ENCODE data around the gene CHMP4B.

CHMP4B gene

GRCh38 chr20:33784225-33784624, 26.9 kb upstream of the CHMP4B start:
- H3K79me1 ChIP-seq (ENCODE audit: low read depth, low read length): no peaks in the 10 kb centered on the region
- H2BK15ac ChIP-seq (ENCODE audit: low read length): no peak overlapping the region
- H2BK12ac ChIP-seq (ENCODE audit: low read length): no peak overlapping the region

GRCh38 chr20:33785503-33785902, 25.6 kb upstream of the CHMP4B start:
- Histone ChIP-seq H3K14ac (ENCODE audit: low read length) (no peak overlapping the region), H2BK15ac (ENCODE audit: low read length) (no peak overlapping the region), H3K23ac (ENCODE audit: low read depth, low read length, poor library complexity) (no peak overlapping the region), H3K27ac (replicated peaks; ENCODE audit: low read length) (no peak overlapping the region), H4K91ac (ENCODE audit: low read depth, low read length, poor library complexity) (no peak overlapping the region), H3K79me1 (ENCODE audit: low read depth, low read length) (no peaks in the 10 kb centered on the region), H2AK5ac (ENCODE audit: low read depth, low read length) (no peak overlapping the region), H4K8ac (ENCODE audit: low read depth, low read length) (no peak overlapping the region), H3K18ac (ENCODE audit: low read length) (no peak overlapping the region), H3K9ac (ENCODE audit: low read depth, low read length, poor library complexity) (no peak overlapping the region), H3K4me2 (ENCODE audit: insufficient read depth, low read length, poor library complexity, severe bottlenecking) (no peak overlapping the region), H3K4me1 (ENCODE audit: control insufficient read depth in 2 of 2, insufficient read depth in 1 of 2, low read depth in 1 of 2, low read length in 2 of 2) (peaks cover 6 to 8% of the 10 kb centered on the region in 2 donors), H2BK5ac (ENCODE audit: low read length) (no peak overlapping the region), H2BK12ac (ENCODE audit: low read length) (no peak overlapping the region), H3K27me3 (ENCODE audit: control insufficient read depth in 3 of 3, insufficient read depth in 3 of 3, low read depth in 1 of 3, low read length in 3 of 3) (no peaks in the 10 kb centered on the region), H2AFZ (ENCODE audit: low read length) (no peak overlapping the region), H3K9me3 (replicated peaks in 1 of 2; ENCODE audit: control insufficient read depth in 2 of 2, insufficient read depth in 1 of 2, low read depth in 1 of 2, low read length in 2 of 2) (peaks cover 0 to 2% of the 10 kb centered on the region in 2 donors), H2BK120ac (ENCODE audit: low read depth, low read length) (no peak overlapping the region), H3K4ac (ENCODE audit: low read length) (no peak overlapping the region), H3K4me3 (ENCODE audit: low read length in 2 of 2) (no peak overlapping the region), H3K36me3 (replicated peaks in 1 of 2; ENCODE audit: control insufficient read depth in 2 of 2, insufficient read depth in 2 of 2, low read length in 2 of 2) (no peaks in the 10 kb centered on the region)
- DNase-seq (ENCODE audit: low spot score): no peak
- WGBS, 2 donors (ENCODE audit: extremely low coverage in 2 of 2, insufficient read length in 2 of 2, insufficient replicate concordance in 1 of 2): no CpG with 5 or more reads among the region's 5 CpGs

More at GRCh38 chr20:33784225-33784624, 26.9 kb upstream of the CHMP4B start:
- no peak overlapping the region for H2BK5ac ChIP-seq (ENCODE audit: low read length)
- H3K4me1 ChIP-seq (ENCODE audit: control insufficient read depth in 2 of 2, insufficient read depth in 1 of 2, low read depth in 1 of 2, low read length in 2 of 2): peaks cover 6 to 8% of the 10 kb centered on the region in 2 donors
- H3K14ac ChIP-seq (ENCODE audit: low read length): no peak overlapping the region
- no peaks in the 10 kb centered on the region for H3K27me3 ChIP-seq (ENCODE audit: control insufficient read depth in 3 of 3, insufficient read depth in 3 of 3, low read depth in 1 of 3, low read length in 3 of 3)
- no peak overlapping the region for H2BK120ac ChIP-seq (ENCODE audit: low read depth, low read length)
- DNase-seq (ENCODE audit: low spot score): no peak
- H3K18ac ChIP-seq (ENCODE audit: low read length): no peak overlapping the region
- H3K36me3 ChIP-seq (replicated peaks in 1 of 2; ENCODE audit: control insufficient read depth in 2 of 2, insufficient read depth in 2 of 2, low read length in 2 of 2): no peaks in the 10 kb centered on the region
- peak overlapping the region; percentile 17 for H2AFZ ChIP-seq (ENCODE audit: low read length)
- no peak overlapping the region for H3K4me2 ChIP-seq (ENCODE audit: insufficient read depth, low read length, poor library complexity, severe bottlenecking)
- H3K27ac ChIP-seq (replicated peaks; ENCODE audit: low read length): no peak overlapping the region
- no CpG with 5 or more reads among the region's 2 CpGs for WGBS, 2 donors (ENCODE audit: extremely low coverage in 2 of 2, insufficient read length in 2 of 2, insufficient replicate concordance in 1 of 2)
- H3K4ac ChIP-seq (ENCODE audit: low read length): no peak overlapping the region
- no peak overlapping the region for H3K23ac ChIP-seq (ENCODE audit: low read depth, low read length, poor library complexity)
- no peak overlapping the region for H4K91ac ChIP-seq (ENCODE audit: low read depth, low read length, poor library complexity)
- H3K9me3 ChIP-seq (replicated peaks in 1 of 2; ENCODE audit: control insufficient read depth in 2 of 2, insufficient read depth in 1 of 2, low read depth in 1 of 2, low read length in 2 of 2): peaks cover 0 to 2% of the 10 kb centered on the region in 2 donors
- no peak overlapping the region for H2AK5ac ChIP-seq (ENCODE audit: low read depth, low read length)
- H3K4me3 ChIP-seq (ENCODE audit: low read length in 2 of 2): no peak overlapping the region
- H4K8ac ChIP-seq (ENCODE audit: low read depth, low read length): no peak overlapping the region
- H3K9ac ChIP-seq (ENCODE audit: low read depth, low read length, poor library complexity): no peak overlapping the region

- Histone ChIP-seq H4K91ac (ENCODE audit: low read depth, low read length, poor library complexity) (peak overlapping the region; percentile 5), H3K4me2 (ENCODE audit: insufficient read depth, low read length, poor library complexity, severe bottlenecking) (no peak overlapping the region), H3K9me3 (replicated peaks in 1 of 2; ENCODE audit: control insufficient read depth in 2 of 2, insufficient read depth in 1 of 2, low read depth in 1 of 2, low read length in 2 of 2) (no peaks in the 10 kb centered on the region), H3K27me3 (ENCODE audit: control insufficient read depth in 3 of 3, insufficient read depth in 3 of 3, low read depth in 1 of 3, low read length in 3 of 3) (no peaks in the 10 kb centered on the region), H2BK5ac (ENCODE audit: low read length) (no peak overlapping the region), H3K79me1 (ENCODE audit: low read depth, low read length) (no peaks in the 10 kb centered on the region), H2AFZ (ENCODE audit: low read length) (peak overlapping the region; percentile 54), H3K4me3 (ENCODE audit: low read length in 2 of 2) (no peak overlapping the region), H3K9ac (ENCODE audit: low read depth, low read length, poor library complexity) (no peak overlapping the region), H2BK120ac (ENCODE audit: low read depth, low read length) (no peak overlapping the region), H3K4me1 (ENCODE audit: control insufficient read depth in 2 of 2, insufficient read depth in 1 of 2, low read depth in 1 of 2, low read length in 2 of 2) (peaks cover 6 to 8% of the 10 kb centered on the region in 2 donors), H3K27ac (replicated peaks; ENCODE audit: low read length) (no peak overlapping the region), H3K4ac (ENCODE audit: low read length) (no peak overlapping the region), H2BK12ac (ENCODE audit: low read length) (no peak overlapping the region), H3K18ac (ENCODE audit: low read length) (no peak overlapping the region), H2BK15ac (ENCODE audit: low read length) (no peak overlapping the region), H2AK5ac (ENCODE audit: low read depth, low read length) (no peak overlapping the region), H4K8ac (ENCODE audit: low read depth, low read length) (no peak overlapping the region), H3K23ac (ENCODE audit: low read depth, low read length, poor library complexity) (no peak overlapping the region), H3K14ac (ENCODE audit: low read length) (no peak overlapping the region), H3K36me3 (replicated peaks in 1 of 2; ENCODE audit: control insufficient read depth in 2 of 2, insufficient read depth in 2 of 2, low read length in 2 of 2) (no peaks in the 10 kb centered on the region)
- WGBS, 2 donors (ENCODE audit: extremely low coverage in 2 of 2, insufficient read length in 2 of 2, insufficient replicate concordance in 1 of 2): no CpG with 5 or more reads among the region's 9 CpGs
- no peak for DNase-seq (ENCODE audit: low spot score)
Measured at GRCh38 chr20:33787253-33787891, 23.8 kb upstream of the CHMP4B start.

GRCh38 chr20:33788351-33789049, 22.6 kb upstream of the CHMP4B start:
- Histone ChIP-seq H2AFZ (ENCODE audit: low read length) (no peak overlapping the region), H2BK5ac (ENCODE audit: low read length) (no peak overlapping the region), H3K4me3 (ENCODE audit: low read length in 2 of 2) (no peak overlapping the region), H4K8ac (ENCODE audit: low read depth, low read length) (no peak overlapping the region), H3K4me2 (ENCODE audit: insufficient read depth, low read length, poor library complexity, severe bottlenecking) (no peak overlapping the region), H3K4ac (ENCODE audit: low read length) (no peak overlapping the region), H2BK120ac (ENCODE audit: low read depth, low read length) (no peak overlapping the region), H3K79me1 (ENCODE audit: low read depth, low read length) (no peaks in the 10 kb centered on the region), H3K27me3 (ENCODE audit: control insufficient read depth in 3 of 3, insufficient read depth in 3 of 3, low read depth in 1 of 3, low read length in 3 of 3) (no peaks in the 10 kb centered on the region), H3K23ac (ENCODE audit: low read depth, low read length, poor library complexity) (no peak overlapping the region), H3K4me1 (ENCODE audit: control insufficient read depth in 2 of 2, insufficient read depth in 1 of 2, low read depth in 1 of 2, low read length in 2 of 2) (peaks cover 3 to 5% of the 10 kb centered on the region in 2 donors), H2BK15ac (ENCODE audit: low read length) (peak overlapping the region; percentile 38), H3K9me3 (replicated peaks in 1 of 2; ENCODE audit: control insufficient read depth in 2 of 2, insufficient read depth in 1 of 2, low read depth in 1 of 2, low read length in 2 of 2) (no peaks in the 10 kb centered on the region), H3K27ac (replicated peaks; ENCODE audit: low read length) (no peak overlapping the region), H4K91ac (ENCODE audit: low read depth, low read length, poor library complexity) (no peak overlapping the region), H3K18ac (ENCODE audit: low read length) (peak overlapping the region; percentile 84), H3K14ac (ENCODE audit: low read length) (no peak overlapping the region), H2BK12ac (ENCODE audit: low read length) (peak overlapping the region; percentile 16), H3K9ac (ENCODE audit: low read depth, low read length, poor library complexity) (no peak overlapping the region), H3K36me3 (replicated peaks in 1 of 2; ENCODE audit: control insufficient read depth in 2 of 2, insufficient read depth in 2 of 2, low read length in 2 of 2) (no peaks in the 10 kb centered on the region), H2AK5ac (ENCODE audit: low read depth, low read length) (no peak overlapping the region)
- WGBS, 2 donors (ENCODE audit: extremely low coverage in 2 of 2, insufficient read length in 2 of 2, insufficient replicate concordance in 1 of 2): no CpG with 5 or more reads among the region's 12 CpGs
- DNase-seq (ENCODE audit: low spot score): no peak
